Panc1 (cell line): Measurements from ENCODE around the gene CRHR2. TPM values are rescaled to one million over a fixed set of nuclear protein-coding genes. Genes with fewer than 3 reads are reported as not detected.

Source experiments
- ATAC-seq: fragments of 200-7000 bp; cut with Tn5 transposase; 2 replicates; pipeline ENCODE4 v1.9.1; 2020; ENCODE audit warnings: mild to moderate bottlenecking, moderate library complexity
- BruUV-seq: library from RNA; stranded (reverse); fragments of 400-500 nt; replicated peaks from 2 replicates; lab custom pipeline; 2021; lab: Mats Ljungman, UMichigan
- CTCF ChIA-PET: fragments of 300-600 bp; sonication (Branson Sonifier 250); formaldehyde crosslinking; loops from one replicate; lab custom pipeline; 2022; ENCODE audit warnings: antibody characterized with exemption; lab: Charles Lee
- POLR2A ChIA-PET: fragments of 300-600 bp; sonication (Branson Sonifier 250); formaldehyde crosslinking; loops from one replicate; lab custom pipeline; 2022; ENCODE audit warnings: antibody characterized with exemption; lab: Charles Lee
- DNase-seq: peaks from one replicate; pipeline ENCODE4 v3.0.0-alpha.2; 2010; ENCODE audit warnings: low read depth, low spot score
- H3K27ac ChIP-seq: 2 replicates; pipeline ENCODE4 v1.5.1; 2011; ENCODE audit warnings: mild to moderate bottlenecking, low read length, inconsistent platforms
- H3K27me3 ChIP-seq: fragments of 200-500 bp; sonication (Bioruptor generic); 2 replicates; pipeline ENCODE4 v1.6.0; 2014; ENCODE audit warnings: low read length, inconsistent platforms; ENCODE audit not compliant: control insufficient read depth, insufficient read depth
- H3K36me3 ChIP-seq: fragments of 200-500 bp; sonication (Bioruptor generic); 2 replicates; pipeline ENCODE4 v1.5.1; 2014; ENCODE audit warnings: inconsistent platforms, mild to moderate bottlenecking, low read length, moderate library complexity; ENCODE audit not compliant: control insufficient read depth, insufficient read depth
- H3K4me1 ChIP-seq: 2 replicates; pipeline ENCODE4 v1.5.1; 2011; ENCODE audit warnings: inconsistent platforms, mild to moderate bottlenecking, low read length, moderate library complexity; ENCODE audit not compliant: control insufficient read depth, insufficient read depth
- H3K4me3 ChIP-seq, 2 experiments: 2 replicates each; pipeline ENCODE4 v1.5.1; 2011 to 2012; ENCODE audit warnings: low read depth in 2 of 2, low read length in 2 of 2, mild to moderate bottlenecking in 2 of 2, inconsistent platforms in 1 of 2, moderate library complexity in 1 of 2
- H3K9me3 ChIP-seq: fragments of 200-500 bp; sonication (Bioruptor generic); 2 replicates; pipeline ENCODE4 v1.5.1; 2014; ENCODE audit warnings: low read depth, mild to moderate bottlenecking, inconsistent platforms, low read length, moderate library complexity; ENCODE audit not compliant: control insufficient read depth, insufficient read depth
- CTCF ChIP-seq: fragments of 450-650 bp; IDR thresholded peaks from 2 replicates; pipeline ENCODE4 v1.5.1; 2017; ENCODE audit warnings: mild to moderate bottlenecking
- POLR2AphosphoS5 ChIP-seq: IDR thresholded peaks from 2 replicates; pipeline ENCODE4 v1.6.1; 2012; ENCODE audit warnings: mild to moderate bottlenecking, low read depth, low read length, moderate library complexity
- REST ChIP-seq, 2 experiments: IDR thresholded peaks; 2 replicates each; pipeline ENCODE4 v1.6.1; 2011 to 2012; ENCODE audit warnings: low read depth in 2 of 2, control low read depth in 1 of 2, low read length in 1 of 2, mild to moderate bottlenecking in 1 of 2, moderate library complexity in 1 of 2; ENCODE audit not compliant: insufficient read depth in 1 of 2
- SIN3A ChIP-seq: IDR thresholded peaks from 2 replicates; pipeline ENCODE4 v1.6.1; 2012; ENCODE audit warnings: low read depth, mild to moderate bottlenecking, low read length, moderate library complexity, borderline replicate concordance; ENCODE audit not compliant: insufficient read depth
- TCF7L2 ChIP-seq: IDR thresholded peaks from 2 replicates; pipeline ENCODE4 v1.6.1; 2011; ENCODE audit warnings: mild to moderate bottlenecking, low read depth, low read length, inconsistent platforms
- in situ Hi-C: cut with HindIII; loops from 2 replicates; pipeline ENCODE4 v1.10.0; 2016; ENCODE audit warnings: low sequenced_read_pairs, low pct_unique_long_range_greater_than_20kb
- intact Hi-C: fragments of 100-400 bp; cut with micrococcal nuclease; formaldehyde crosslinking; loops from one replicate; pipeline ENCODE4 v1.10.0; 2022; ENCODE audit not compliant: unreplicated experiment
- total RNA-seq: library from RNA; stranded (reverse); gene quantifications from one replicate; pipeline ENCODE4 v1.2.1, GENCODE V29; 2021; ENCODE audit not compliant: unreplicated experiment

CRHR2 gene
- total RNA-seq, 1 experiment from 2014 or later = not detected

GRCh38 chr7:30661926-30662325 is 20.3 kb downstream of the CRHR2 start:
- Histone ChIP-seq H3K9me3 (no peaks in the 10 kb centered on the region), H3K27ac (no peak overlapping the region), H3K4me3 (no peak overlapping the region), H3K4me1 (no peaks in the 10 kb centered on the region), H3K36me3 (no peaks in the 10 kb centered on the region), H3K27me3 (peaks cover 4% of the 10 kb centered on the region; the same call in 1 of the 2 replicates)
- intact Hi-C loops (no loop called here), in situ Hi-C loops (no loop called here)
- no TSS peak for BruUV-seq
- no peak for DNase-seq
- POLR2A ChIA-PET = no interaction called here
- ATAC-seq = no peak
- CTCF ChIA-PET = no interaction called here
- TF ChIP-seq REST (IDR thresholded peaks at IDR 0.05; ENCODE audit: insufficient read depth in 1 of 2, low read depth in 2 of 2, low read length in 1 of 2) (no peak), CTCF (no peak), TCF7L2 (no peak)

GRCh38 chr7:30660331-30661255 is 21.7 kb downstream of the CRHR2 start:
- POLR2A ChIA-PET = no interaction called here
- intact Hi-C loops (no loop called here), in situ Hi-C loops (no loop called here)
- Histone ChIP-seq H3K4me1 (no peaks in the 10 kb centered on the region), H3K27me3 (peaks cover 4% of the 10 kb centered on the region; the same call in 1 of the 2 replicates), H3K27ac (no peak overlapping the region), H3K9me3 (no peaks in the 10 kb centered on the region), H3K36me3 (no peaks in the 10 kb centered on the region), H3K4me3 (no peak overlapping the region)
- CTCF ChIA-PET = no interaction called here
- ATAC-seq (no peak; the same call in 1 of the 2 replicates), DNase-seq (no peak)
- BruUV-seq = no TSS peak
- no peak for TF ChIP-seq TCF7L2
- no peak for TF ChIP-seq SIN3A
- TF ChIP-seq CTCF = no peak
- TF ChIP-seq POLR2AphosphoS5 = no peak
- no peak for TF ChIP-seq REST (IDR thresholded peaks at IDR 0.05; ENCODE audit: insufficient read depth in 1 of 2, low read depth in 2 of 2, low read length in 1 of 2)
